Measurements from ENCODE around the gene QSOX1.

QSOX1 gene

GRCh38 chr1:180217006-180217405, 62.3 kb downstream of the QSOX1 start:
- DNase-seq (ENCODE audit: low spot score) = no peak

- no peak for DNase-seq (ENCODE audit: low spot score)
Observed at GRCh38 chr1:180218806-180219765, 64.4 kb downstream of the QSOX1 start.

DNA sequence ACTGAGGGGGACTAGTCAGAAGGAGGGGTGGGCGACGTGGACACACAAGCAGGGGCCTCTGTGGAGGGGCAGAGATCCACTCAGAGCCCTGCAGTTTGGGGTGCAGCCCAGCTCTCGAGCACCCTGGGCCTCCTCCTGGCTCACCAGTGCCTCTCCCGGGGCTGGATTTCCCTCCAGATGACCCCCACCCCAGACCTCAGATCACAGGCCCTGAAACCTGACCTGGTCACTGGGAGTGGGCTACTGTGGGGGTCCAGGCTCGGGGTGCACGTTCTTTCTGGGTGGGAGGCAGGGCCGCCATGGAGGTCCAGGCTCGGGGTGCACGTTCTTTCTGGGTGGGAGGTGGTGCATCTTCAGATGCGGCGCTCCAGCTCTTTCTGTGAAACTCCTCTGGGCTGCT, 65.1 kb downstream of the QSOX1 start:
- DNase-seq (ENCODE audit: low spot score) = no peak

- DNase-seq (ENCODE audit: low spot score) = no peak
Observed at GRCh38 chr1:180221462-180221861, 66.8 kb downstream of the QSOX1 start.

DNA sequence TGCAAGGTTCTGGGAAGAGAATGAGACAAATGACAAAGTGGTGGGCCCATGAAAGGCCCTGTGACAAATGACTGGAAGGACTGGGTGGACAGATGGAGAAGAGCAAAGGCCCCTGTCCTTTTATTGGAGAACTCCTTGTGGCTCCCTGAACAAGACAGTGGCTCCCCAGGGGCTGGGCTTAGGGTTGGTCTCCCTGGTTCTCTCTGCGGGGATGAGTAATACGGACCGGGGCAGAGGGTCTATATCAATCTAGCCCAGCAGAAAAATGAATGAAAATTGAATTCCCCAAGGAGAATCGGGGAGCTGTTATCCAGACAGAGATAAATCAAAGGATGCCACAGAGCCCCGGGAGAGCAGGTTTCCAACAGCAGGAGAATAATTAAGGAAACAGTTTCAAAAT, 70.2 kb downstream of the QSOX1 start:
- DNase-seq (ENCODE audit: low spot score) = no peak

DNA sequence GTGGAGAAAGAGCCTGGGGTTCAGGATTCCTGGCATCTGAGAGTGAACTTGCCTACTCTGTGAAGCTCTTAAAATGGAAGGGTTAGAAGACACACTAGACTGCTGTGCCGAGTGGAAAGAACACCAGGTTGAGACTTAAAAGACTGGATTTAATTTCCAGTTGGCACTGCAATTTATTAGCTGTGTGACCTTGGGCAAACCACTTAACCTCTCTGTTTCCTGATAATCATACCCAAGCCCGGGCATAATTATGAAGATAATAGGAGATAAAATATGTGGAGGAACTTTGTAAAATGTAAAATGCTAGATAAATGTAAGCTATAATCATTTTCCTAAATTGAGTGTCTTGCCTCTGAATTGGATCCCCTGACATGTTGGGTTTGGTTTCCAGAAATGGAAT, 70.7 kb downstream of the QSOX1 start:
- no peak for DNase-seq (ENCODE audit: low spot score)

DNA sequence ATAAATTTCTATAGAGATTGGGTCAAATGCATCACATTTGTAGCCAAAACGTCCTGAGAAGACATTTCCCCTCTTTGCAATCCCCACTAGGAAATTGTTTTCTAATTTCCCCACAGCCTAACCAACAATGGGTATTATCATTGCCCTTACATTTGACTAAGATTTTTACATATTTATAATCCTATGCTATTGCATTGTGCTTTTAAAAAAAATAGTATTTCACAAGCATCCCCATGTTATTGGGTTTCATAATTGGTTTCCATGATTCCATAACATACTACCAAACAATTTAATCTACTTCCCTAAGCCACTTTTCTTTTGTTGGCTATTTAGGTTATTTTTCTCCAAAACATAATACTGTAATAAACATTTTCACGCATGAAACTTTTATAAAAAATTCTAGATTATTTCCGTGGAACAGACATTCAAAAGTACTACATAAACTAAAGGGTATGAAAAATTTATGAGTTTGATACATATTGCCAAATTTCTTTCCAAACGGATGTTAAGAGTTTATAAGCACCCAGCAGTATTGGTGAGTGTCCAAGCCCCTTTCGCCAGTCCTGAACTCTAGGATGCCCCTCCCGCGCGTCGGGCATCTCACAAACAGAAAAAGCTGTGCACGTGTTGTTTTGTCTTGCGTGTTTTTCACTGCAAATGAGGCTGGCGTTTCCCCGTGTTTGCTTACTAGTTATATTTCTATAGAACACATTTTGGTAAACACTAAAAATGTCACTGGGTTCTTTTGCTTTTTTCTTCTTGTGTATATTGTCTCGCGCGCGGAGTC, 73.4 kb downstream of the QSOX1 start:
- DNase-seq (ENCODE audit: low spot score) = no peak

DNA sequence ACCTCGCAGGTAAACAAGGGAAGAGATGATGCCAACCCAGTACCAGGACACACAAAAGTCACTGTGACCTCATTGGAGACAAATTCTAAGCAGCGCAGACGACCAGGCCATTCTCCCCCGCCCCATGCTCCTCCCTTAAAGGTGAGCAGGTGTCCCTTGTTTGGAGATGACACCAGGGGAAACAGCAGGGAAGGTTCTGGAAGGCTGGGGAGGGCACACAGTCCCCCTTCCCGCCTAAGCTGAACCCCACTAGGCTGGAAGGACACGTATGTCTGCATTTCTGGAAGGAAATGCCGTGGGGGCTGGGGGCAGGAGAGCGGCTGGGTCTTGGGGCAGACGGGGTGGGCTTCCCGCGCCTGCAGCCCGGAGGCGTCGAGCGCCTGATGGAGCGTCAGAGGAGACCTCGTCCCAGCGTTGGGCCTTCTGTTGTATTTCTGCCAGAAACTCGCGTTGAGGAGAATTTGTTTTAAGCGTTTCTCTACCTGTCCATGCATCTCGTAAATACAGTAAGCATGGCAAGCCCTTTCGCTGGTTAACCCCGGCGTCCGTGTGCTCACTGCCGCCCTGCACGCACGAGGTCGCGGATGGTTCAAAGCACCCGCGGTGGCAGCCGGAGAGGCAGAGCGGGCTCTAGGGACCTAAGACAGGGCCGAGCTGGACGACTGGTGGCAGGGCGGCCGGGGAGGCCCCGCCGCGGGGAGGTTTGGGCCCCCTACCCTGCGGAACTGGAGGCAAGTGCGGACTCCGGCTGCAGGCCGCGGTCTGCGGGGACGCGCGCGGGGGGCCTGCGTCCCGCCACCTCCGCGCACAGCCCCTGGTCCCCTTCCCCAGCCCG, 74.2 kb downstream of the QSOX1 start:
- no peak for DNase-seq (ENCODE audit: low spot score)

DNA sequence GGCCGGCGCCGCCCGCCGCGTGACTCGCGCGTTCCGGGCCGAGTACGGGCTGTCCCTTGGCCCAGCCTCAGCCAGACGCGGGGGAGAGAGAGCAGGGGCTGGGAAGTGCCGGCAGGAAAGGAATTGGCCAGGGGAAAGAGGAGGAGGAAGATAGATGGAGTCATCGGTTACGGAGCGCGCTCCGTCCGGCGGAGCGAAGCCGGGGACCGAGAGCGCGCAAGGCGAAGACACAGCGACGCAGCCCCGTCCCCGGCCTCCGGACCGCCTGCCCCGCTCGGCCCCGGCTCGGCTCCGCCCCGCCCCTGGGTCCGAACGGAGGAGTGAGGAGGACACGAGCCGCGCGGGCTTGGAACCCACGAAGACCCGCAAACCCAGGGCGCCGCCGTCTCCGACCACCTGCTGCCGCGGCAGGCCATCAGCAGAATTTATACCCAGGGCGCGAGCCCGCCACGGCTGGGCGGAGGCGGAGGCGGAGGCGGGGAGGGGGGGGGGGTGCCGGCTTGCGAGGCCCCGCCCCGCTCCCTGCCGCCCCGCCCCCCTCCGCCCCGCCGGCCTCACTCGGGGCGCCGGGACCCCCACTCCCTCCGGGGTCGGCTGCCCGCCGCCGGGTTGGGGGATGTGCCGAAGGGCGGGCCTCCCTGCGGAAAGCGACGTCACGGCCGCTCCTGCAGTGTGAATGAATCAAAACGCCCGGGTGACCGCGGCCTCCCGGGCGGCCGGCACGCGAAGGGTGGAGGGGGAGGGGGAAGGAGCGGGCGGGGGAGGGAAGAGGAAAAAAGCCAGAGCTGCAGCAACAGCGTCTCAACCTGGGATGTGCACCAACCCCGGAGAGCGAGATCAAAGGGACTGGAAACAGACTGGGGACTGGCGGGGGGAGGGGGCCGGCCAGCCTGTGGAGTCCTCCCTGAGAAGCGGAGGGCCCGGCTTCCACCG, 75.1 kb downstream of the QSOX1 start, which contains the start of gene LHX4:
LHX4 (plus strand) TSS at position 782 of the 933 bp plus-strand sequence. CDS start 266 bp downstream, outside the sequence.
- no peak for DNase-seq (ENCODE audit: low spot score)

DNA sequence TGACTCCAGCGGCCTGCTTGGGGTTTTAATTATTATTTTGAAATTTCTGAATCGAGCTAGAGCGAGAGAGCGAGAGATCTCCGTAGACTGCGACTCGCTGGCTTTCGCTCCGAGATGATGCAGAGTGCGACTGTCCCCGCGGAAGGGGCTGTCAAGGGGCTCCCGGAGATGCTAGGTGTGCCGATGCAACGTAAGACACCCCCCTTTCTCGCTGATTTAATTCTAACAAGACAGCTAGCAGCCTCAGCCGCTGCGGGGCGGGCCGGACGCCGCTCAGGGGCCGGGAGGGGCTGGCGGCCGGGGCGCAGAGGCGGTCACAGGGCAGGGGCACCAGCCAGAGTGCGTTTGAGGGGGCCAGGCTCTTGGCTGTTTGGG, 75.7 kb downstream of the QSOX1 start:
- DNase-seq (ENCODE audit: low spot score) = no peak

DNA sequence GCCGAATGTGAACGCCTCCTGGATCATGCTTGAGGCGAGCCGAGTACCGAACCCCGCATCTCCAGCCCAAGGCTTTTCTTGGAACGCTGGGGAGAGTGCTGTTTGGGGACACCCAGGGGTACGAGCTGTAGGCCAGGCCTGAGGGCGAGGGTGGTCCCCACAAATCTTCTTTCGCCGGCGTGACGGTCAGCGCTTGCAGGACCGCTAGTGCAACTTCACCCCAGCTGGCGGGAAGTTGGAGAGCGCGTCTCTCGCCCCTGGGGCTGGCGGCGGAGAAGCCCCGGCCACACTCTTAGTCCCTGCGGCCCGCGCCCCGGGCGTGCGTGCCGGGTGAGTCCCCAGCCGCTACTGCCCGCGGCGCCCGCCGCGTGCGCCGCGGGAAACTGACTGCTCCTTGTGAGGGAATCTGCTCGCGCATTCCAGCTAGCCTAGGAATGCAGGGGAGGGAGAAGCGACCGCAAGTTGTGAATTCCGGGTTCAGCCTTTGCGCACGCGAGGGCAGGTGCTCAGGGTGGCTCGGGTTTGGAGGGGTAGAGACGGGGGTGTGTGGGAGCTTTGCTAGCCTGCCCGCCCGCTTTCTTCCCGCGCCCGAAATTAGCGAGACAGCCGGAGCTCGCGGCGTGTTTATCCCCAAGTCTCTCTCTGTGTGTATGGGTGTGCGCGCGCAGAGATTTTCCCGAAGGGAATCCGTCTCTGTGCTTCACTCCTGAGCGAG, 76.3 kb downstream of the QSOX1 start:
- DNase-seq (ENCODE audit: low spot score) = no peak

GRCh38 chr1:180231506-180231921, 76.8 kb downstream of the QSOX1 start:
- no peak for DNase-seq (ENCODE audit: low spot score)

GRCh38 chr1:180231936-180232335, 77.3 kb downstream of the QSOX1 start:
- DNase-seq (ENCODE audit: low spot score) = no peak

- DNase-seq (ENCODE audit: low spot score) = no peak
Observed at GRCh38 chr1:180232521-180233043, 77.9 kb downstream of the QSOX1 start.

GRCh38 chr1:180233191-180234011, 78.7 kb downstream of the QSOX1 start:
- DNase-seq (ENCODE audit: low spot score) = no peak

- no peak for DNase-seq (ENCODE audit: low spot score)
Observed at GRCh38 chr1:180234369-180235076, 79.9 kb downstream of the QSOX1 start.

- no peak for DNase-seq (ENCODE audit: low spot score)
Observed at GRCh38 chr1:180235077-180235501, 80.4 kb downstream of the QSOX1 start.

DNA sequence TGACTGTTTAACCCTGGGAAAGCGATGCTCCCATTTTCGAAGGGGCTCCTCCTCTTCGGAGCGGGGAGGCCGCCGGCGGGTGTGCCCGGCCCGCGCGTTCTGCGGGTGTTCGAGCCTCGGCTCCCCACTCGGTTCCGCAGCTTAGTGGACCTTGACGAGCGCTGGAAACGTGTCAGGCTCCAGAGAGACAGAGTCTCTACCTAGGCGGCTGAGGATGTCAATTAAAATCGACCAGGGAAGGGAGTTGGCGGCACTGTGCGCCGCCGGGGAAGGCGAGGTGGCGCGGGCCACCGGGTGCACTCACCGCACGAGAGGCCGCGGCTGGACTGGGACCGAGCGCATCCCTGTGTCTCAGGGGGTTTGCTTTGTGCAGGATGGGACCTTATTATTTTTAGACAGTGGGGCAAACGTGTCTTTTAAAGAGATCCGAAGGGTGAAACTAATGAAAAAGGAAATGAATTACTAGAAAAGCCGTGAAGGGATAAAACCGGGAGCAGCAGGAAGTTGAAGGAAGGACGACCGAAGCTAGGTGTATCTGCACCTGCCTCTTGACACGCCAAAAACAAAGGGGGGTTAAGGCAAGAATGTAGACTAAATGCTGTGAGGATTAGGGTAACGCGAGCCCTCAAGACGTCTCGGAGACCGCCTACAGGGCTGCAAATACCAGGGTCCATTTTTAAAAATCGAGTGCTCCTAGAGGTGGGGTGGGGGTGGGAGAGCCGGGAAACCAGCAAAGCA, 81.0 kb downstream of the QSOX1 start:
- DNase-seq (ENCODE audit: low spot score) = no peak
